ENCODE results near the gene ARHGAP20.
"Not testable (repeated sequence)": the region's sequence is repeated elsewhere in the genome, so short reads cannot be mapped to it uniquely, and the experiment has no call there.

The ARHGAP20 gene

DNA sequence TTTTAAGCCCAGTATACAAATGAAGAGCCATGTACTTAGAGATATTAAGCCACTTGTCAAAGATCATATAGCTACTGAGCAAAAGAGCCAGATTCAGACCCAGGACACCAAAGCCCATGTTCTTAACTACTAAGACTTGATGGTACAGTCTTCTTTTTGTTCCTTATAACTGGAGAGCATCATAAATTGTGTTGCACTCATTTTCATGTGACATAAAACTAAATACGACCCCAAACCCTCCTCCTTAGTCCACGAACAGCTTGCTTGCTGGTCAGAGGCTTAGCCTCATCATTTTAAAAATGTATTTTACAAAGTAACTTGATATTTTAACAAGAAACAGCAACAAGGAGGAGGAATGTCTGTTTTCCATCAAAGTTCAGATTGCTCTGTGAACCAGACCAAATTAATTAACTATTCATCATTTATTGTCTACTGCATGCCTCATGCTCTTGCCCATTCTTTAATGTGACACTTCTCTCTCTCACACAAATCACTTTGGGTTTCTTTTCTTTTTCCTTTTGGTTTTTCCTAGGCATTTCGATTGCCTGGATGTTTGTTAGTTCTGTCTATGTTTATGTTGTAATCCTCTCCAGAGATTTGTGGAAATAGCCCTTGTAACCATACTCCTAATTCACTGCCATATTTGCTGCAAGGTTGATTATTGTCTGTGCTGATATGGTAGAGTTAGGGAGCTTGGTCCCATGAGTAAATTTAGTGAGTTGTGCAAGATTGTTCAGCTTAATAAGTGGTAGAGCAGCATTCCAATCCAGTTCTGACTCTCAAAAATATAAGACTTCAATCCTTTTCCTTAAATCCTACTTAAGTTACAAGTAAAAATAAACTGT is 8.4 kb upstream of the ARHGAP20 start:
- DNase-seq (ENCODE audit: low read depth) = peak; percentile 41

DNA sequence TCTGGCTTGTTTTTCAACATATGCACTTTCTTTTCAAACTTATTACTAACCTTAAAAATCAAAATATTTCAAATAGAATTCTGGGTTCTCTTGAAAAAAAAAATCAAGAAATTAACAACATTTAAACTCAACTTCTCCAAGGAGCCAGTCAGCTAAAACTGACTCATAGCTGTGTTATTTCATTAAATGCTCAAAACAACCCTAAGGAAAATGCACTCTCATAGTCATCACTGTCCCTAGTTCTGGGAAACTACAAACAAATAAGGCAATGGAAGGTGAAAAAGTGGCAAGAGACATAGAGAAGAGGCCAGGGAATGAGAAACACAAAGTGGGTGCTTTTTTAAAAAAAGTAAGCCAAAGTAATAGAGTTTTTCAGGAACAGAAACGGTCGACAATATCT is 4.1 kb upstream of the ARHGAP20 start:
- peak; percentile 83 for DNase-seq (ENCODE audit: low read depth)

DNA sequence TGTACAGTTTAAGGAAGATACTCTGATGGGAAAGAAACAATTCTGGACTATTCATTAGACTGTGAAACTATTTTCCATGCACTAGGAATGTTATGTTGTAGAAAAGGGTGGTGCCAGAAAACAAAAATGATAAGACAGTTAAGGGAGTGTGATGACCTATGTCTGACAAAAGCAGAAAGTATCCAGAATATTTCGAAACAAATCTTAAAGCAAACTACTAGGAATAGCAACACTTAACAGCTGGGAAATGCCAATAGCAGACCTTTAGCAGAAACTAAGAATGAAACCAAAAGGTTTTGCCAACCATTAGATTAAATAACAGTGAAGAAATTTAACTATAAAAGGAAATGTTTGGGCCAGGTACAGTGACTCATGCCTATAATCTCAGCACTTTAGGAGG is 3.3 kb upstream of the ARHGAP20 start:
- DNase-seq (ENCODE audit: low read depth) = peak; percentile 78

DNA sequence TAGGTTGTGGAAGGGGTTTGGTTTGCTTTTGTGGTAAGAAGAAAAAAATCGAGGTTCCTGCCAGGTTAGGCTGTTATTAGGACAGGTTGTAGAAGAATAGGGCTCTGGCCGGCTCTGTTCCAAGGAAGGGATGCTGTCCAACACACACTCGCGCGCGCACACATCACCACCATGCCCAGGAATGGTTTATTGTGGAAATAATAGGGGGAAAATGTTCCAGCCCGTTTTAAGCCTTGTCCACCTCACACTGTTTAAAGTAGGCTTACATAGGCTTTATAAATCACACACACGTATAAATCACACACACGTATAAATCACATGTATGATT is 1.2 kb upstream of the ARHGAP20 start:
- no peak for DNase-seq (ENCODE audit: low read depth)

DNA sequence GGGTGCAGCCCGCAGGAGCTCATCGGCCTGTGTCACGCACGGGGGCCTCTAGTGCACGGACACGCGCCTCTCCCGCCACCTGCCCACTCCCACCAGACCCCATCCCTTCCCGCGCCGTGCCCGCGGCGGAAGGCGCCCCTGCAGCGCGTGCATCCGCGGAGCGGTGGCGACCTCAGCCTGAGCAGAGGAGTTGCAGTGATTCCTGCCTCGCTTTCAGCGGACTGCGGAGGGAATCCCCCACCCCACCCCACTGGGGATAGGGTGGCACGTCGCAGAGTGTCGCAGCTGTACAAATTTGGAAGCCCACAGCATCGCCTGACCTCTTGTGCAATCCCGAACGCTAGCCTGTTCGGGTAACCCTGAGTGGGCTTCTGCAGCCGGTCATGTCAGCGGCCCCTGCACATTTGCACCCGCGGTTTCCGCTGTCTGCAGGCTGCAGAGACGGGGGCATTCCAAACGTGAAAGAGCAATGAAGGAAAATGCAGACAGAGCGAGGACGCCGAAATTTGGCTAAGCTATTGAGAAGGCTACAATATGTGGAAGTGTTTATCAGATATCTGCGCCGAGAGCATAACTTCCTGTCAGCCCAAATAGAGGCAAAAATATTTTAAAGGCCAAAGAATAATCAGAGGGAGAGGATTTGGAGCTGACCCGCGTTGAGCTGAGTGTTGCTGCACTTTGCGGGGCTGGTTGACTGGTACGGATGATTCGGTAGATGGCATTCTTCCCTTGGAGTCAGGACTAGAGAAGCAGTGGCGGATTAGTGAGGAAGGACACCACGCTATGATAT is 617 bp upstream of the ARHGAP20 start:
- peak; percentile 76 for DNase-seq (ENCODE audit: low read depth)

DNA sequence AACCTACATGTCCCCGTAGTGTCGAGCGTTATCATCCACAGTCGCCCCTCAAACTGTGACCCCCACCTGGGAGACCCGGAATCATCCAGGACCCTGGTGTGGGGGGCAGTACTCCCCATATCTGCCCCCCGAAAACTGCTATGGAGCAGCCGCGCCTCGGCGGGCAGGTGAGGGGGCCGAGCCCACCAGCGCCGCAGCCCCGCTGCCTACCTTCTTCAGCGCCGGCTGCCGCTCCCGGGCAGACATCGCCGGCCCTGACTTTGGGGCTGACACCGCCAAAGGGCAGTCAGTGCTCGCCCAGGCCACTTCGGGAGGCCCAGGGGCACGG is 825 bp downstream of the ARHGAP20 start:
- DNase-seq (ENCODE audit: low read depth) = no peak

DNA sequence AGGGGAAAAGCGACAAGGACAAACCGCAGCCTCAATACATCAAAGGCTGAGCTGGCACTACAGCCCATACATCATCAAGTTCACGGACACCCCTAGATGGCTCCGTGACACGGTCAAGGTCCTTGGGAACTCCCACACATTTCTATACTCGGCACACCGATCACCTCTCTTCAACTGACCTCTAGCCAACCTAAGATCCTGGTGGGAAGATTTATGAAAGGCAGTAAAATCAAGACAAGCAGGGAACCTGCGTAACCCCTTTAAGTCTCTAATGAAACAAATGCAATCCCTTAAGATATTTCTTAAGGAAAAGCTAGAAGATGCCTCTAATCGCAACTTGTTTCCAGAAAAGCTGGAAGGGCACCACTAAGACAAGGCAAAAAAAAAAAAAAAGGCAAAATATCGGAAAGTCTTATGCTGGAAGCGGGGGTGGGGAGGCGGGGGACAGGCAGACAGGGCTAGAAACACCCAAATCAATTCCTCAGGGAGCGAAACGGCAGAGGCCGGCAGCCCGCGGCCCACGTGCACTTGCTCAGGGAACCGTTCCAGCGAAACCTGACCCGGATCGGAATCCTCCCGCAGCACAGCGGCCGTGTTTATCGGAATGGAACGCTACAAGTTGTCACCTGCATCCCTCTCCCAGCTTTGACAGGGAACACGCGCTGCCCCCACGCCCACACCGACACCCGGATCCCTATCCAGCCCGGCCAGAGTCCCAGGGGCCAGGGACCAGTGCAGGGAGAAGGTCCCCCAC is 1.4 kb downstream of the ARHGAP20 start:
- peak; percentile 74 for DNase-seq (ENCODE audit: low read depth)

DNA sequence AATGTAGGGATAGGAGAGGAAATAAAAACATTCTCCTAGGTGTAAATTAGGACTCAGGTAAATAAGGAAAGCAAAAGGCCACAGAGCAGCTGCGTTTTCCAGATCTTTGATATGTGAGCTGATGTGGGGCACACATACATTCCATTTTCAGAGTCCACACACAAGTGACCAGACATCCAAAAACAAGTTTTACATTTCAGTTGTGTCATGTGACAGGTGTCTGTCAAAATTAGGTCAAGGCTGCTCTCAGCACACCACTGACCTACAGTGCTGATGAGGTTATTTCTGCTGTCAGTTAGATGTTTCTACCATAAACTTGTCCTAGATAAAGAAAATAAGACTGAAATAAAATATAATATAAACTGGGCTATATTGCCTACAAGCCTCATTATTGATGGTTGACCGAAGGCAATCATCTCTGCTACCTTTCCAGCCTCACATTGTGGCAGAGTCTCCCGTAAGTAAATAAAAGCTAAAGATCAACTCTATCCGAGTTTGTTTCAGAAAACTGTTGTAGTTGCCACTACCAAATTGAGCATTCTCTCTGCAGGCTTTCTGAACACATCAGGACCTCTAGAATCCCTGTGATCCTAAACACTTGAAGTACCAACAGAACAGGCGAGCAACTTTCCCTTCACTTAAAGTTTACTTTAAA is 7.9 kb downstream of the ARHGAP20 start:
- no peak for DNase-seq (ENCODE audit: low read depth)

DNA sequence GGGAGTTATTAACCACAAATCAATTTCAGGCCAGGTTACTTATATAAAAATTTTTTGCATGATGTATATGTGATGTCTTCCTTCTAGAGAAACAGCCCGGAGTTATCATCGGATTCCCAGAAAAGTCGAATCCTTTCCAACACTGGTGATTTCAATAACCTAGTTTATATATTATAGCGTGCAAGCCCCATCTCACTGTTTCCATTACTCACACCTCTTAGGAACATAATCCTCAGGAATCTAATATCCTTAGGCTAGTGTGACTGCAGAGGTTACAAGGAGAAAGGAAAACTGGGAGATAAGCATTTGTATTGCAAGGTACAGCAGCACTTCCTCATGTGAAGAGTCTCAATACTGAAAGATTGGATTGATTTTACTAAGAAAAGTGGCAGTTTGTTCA is 20.3 kb downstream of the ARHGAP20 start:
- peak; percentile 24 for DNase-seq (ENCODE audit: low read depth)

DNA sequence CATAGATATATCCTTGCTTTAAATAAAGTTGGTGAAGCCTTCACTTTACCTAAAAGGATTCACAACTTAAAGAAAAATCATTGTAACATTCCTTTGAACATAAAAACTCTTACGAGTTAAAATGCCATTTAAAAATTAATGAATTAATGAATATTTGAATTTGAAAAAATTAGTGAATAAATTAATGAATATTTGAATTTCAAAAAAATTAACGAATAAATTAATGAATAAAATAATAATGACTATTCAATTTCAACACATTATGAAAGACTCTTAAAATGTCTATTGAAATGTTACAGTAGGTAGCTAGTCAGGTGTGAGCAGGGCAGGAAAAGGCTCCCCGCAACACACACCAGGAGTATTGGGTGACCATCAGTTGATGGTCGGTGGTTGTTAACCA is 22.9 kb downstream of the ARHGAP20 start:
- DNase-seq (ENCODE audit: low read depth) = no peak

DNA sequence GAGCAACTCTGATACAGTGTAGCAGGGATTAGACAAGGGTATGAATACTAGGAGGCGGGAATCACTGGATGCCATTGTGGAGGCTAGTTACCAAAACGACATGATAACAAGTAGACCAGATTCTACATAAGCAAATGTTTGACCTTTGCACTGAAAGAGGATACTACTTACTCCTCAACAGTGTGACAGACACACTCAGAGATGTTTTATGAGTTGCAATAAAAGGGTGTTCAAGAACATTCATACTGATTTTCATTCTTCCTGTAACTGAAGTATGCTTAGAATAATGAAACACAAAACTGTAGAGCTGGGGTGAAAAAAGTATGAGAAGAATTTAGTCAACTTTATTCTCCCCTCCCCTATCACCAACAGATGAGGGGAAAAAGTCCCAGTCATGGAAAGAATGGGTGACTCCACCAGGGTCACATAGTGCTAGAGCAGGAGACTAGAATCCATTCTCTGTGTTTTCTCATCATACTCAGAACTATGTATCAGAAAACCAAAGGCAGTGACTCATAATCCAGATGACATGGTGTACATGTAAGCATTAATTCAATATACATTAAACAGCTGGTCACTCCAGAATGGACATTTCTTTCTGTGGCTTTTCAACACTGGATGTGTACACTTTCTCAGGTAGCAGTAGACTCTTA is 32.8 kb downstream of the ARHGAP20 start:
- peak; percentile 76 for DNase-seq (ENCODE audit: low read depth)

DNA sequence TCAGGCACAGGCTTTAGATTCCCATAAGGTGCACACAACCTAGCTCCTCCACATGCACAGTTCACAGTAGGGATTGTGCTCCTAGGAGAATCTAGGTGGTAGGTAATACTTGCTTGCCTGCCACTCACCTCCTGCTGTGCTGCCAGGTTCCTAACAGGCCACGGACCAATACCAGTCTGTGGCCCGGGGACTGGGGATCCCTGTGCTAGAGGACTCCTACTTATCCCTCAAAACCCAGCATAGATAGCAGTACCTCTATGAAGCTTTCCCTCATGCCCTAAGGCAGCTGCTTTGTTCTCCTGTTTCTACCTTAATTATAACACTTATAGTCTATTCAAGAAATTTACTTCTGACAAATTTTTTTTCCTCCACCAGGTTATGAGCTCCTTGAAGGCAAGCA is 36.7 kb downstream of the ARHGAP20 start:
- DNase-seq (ENCODE audit: low read depth) = no peak

DNA sequence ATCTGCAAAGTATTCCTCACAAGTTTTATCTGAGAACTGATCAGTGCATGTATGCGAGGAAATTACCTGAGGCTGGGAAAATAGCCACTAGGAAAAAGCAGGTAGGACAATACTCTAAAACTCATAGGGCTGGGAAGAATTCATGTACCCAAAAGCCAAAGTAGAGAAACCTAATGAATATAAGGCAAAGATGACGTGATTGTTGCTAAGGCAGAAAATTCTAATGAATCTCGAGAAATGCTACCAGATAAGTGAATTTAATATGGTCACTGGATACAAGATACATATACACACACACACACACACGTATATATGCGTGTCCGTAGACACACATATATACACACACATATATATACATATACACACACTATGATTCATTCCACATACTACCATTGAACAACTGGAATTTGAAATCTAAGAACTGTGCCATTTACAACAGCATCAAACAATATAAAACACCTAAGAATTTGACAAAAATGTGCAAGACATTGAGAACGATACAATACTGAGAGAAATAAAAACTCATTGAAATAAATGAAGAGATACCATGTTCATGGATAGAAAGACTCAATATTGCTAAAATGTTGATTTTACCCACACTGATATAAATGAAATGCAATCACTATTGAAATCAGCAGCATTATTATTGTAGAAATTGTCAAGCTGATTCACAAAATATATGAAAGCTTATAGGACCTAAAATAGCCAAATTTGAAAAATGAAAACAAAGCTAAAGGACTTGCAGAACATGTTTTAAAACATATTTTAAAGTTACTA is 46.4 kb downstream of the ARHGAP20 start:
- no peak for DNase-seq (ENCODE audit: low read depth)

DNA sequence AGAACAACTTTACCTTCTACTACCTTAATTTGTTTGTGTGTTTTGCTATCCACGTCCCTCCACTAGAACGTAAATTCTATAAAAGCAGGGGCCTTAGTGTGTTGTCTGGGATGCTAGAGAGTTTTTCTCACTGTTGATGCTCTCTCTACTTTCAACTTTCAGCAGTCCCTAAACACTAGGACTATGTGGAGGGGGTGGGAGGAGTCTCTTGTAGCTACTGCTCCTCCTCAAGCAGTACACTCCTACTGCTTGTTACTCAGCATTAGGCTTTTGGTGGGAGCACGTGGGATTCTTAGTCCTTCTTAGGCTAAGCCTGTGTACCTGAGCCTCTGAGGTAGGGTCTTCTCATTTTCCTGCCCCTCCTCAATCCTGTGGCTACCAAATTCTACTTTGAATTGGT is 56.3 kb downstream of the ARHGAP20 start:
- no peak for DNase-seq (ENCODE audit: low read depth)

DNA sequence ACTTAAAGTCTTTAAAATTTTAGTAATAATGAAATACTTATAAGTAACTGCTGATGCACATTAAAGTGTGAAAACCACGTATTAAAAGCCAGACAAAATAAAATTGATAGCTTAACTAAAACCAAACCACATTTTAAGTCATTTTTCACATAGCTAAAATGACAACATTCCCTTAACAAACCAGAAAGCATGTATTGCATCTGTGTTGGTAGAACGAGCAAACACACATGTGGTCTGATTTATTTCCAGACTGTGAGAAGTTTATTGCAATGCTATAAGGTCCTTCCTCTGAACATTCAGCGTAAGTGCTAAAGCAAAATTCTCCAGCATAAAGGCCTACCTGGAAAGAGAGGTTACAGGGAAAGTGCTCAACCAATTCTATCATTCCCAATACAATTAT is 57.8 kb downstream of the ARHGAP20 start:
- DNase-seq (ENCODE audit: low read depth) = no peak

DNA sequence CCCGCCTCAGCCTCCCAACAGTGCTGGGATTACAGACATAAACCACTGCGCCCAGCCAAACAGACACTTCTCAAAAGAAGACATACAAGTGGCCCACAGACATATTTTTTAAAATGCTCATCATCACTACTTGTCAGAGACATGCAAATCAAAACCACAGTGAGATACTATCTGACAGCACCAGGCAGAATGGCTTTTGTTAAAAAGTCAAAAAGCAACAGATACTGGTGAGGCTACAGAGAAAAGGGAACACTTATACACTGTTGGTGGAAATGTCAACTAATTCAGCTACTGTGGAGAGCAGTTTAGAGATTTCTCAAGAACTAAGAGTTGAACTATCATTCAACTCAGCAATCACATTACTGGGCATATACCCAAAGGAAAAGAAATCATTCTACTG is 67.0 kb downstream of the ARHGAP20 start:
- DNase-seq (ENCODE audit: low read depth) = no peak

DNA sequence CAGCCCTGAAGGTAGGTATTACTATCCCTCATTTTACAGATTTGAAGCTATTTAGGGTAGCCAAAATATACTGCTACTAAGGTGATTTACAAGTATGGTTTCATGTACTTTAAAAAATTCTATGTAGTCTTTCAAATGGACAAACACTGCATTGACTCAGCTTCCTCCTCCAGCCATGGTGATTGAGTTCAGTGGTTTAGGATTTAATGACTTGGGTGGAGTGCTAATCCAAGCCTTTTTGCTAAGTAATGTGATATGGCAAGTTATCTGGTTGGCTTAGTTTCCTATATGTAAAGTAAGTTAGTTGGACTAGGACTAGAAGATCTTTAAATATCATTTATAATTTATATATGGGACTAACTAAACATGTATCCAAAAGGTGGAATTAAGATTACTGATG is 77.9 kb downstream of the ARHGAP20 start:
- DNase-seq (ENCODE audit: low read depth) = no peak

DNA sequence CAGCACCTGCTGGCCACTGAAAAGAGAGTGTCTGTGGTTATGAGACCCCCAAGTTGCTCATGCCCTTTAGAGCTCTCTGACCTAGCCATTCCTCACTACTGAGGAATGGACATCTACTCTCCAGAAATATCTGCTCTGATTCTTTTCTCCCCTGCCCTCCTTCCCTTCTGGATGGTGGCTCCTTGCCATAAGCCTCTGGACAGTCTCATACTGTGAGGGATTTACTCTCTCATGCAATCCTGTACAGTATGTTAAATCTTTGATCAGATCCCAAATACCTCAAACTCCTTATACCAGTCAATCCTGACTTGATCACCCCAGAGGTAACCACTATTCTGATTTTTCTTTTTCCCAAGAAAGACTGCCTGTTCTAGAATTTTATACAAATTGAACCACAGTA is 80.7 kb downstream of the ARHGAP20 start:
- no peak for DNase-seq (ENCODE audit: low read depth)

DNA sequence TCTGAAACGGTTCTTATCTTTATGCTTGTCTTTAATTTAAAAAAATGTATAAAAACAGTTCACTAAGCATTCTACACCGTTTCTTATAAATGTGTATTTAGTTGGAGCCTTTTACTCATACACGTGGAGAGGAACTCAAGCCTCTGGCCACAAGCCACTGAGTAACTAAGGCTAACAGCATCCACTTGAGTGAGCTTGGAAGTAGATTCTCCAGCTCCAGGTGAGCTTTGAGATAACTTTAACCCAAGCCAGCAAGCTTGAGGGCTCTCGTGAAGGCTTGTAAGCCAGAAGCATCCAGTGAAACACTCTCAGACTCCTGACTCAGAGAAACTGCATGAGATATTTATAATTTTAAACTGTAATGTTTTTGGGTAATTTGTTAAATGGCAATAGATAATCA is 82.6 kb downstream of the ARHGAP20 start:
- no peak for DNase-seq (ENCODE audit: low read depth)

DNA sequence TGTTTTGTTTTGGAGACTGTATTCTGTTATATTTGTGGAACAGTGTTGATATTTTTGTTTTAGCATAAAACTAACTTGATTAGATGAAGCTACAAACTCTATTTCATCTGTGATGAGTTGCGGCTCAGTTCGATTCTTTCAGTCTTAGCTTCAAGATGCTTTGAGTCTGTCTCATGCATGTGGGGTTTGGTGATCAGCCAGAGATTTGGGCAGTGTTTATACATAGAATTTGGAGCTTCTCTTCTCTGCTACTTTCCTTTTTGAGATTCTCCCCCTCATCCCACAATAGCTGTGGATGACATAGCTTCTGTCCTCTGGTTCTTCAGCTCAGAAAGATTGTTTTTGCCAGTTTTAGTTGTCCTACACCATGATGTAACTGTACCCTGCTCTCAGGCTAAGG is 90.4 kb downstream of the ARHGAP20 start:
- peak; percentile 39 for DNase-seq (ENCODE audit: low read depth)

DNA sequence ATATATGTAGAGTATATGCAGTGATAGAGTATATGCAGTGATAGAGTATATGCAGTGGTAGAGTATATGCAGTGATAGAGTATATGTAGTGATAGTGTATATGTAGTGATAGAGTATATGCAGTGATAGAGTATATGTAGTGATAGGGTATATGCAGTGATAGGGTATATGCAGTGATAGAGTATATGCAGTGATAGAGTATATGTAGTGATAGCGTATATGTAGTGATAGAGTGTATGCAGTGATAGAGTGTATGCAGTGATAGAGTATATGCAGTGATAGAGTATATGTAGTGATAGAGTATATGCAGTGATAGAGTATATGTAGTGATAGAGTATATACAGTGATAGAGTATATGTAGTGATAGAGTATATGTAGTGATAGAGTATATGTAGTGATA is 92.9 kb downstream of the ARHGAP20 start:
- DNase-seq (ENCODE audit: low read depth) = not testable (repeated sequence)
